Central memory CD4-positive, alpha-beta T cell (primary cell): Measurements from ENCODE around the gene SPACA7.

Experiments used
- DNase-seq: peaks from one replicate; pipeline ENCODE4 v3.0.0; 2022
- total RNA-seq, 3 experiments: gene quantifications; one replicate each; lab custom pipeline; 2026; lab: John Stamatoyannopoulos, UW

Gene SPACA7, protein sequence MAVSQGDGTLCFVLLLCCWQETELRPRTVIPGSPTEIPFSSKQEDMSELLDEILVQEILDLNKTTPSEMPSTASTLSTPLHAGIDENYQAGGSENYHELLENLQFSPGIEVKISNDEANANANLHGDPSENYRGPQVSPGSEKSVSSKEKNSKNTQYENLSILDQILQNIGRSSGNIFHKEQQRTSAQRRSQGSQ
- total RNA-seq: 0 reads per million in 3 experiments

DNA sequence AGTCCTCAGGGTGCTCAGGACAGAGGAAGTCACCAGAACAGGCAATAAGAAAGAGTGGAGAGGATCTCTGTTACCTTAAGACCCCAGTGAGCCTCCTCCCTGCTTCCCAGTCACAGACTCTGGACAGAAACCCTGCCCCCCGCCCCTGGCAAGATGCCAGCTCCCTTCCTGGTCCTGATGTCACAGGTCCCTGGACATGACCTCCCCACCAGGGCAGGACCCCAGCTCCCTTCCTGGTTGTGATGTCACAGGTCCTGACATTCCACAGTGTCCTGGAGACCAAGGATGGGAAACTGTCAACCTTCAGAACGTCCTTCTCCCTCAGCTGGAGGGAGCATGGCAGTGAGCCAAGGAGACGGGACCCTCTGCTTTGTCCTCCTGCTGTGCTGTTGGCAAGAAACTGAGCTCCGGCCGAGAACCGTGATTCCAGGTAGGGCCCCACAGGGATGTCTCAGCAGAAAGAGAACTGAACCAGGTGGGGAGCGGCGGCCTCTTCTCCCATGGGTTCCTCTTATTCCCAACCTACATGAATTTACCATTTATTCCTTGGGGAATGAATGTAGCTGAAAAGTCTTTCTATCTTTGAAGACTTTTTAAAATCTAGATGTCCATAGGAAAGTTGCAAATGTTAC lies at the start of gene SPACA7:
SPACA7 (plus strand) TSS at position 306 of the 632 bp plus-strand sequence; CDS start at position 337, 31 bp downstream.
- no peak for DNase-seq

DNA sequence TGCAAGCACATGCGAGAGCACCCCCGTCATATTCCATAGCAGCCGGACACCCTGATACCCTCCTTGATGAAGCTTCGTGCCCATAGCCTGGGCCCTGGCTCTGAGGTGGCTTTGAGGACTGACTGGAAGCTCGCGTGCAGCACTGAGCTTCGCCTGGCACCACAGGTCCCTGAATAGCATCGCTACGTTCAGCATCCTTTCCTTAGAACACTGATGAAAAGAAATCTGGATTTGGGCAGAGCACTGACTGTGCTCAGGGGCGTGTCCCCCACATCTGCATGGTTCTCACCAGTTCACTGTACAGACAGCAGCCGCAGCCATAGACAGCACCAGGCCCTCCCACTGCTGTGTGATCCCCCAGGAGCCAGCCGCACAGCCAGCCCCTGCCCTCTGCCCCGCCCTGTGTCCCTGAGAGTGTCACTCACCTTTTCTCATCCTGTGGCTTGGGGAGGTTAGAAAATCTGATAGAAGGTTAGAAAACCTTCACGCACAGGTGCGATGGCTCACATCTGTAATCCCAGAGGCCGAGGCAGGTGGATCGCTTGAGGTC lies 49.3 kb upstream of the SPACA7 start:
- DNase-seq: no peak

DNA sequence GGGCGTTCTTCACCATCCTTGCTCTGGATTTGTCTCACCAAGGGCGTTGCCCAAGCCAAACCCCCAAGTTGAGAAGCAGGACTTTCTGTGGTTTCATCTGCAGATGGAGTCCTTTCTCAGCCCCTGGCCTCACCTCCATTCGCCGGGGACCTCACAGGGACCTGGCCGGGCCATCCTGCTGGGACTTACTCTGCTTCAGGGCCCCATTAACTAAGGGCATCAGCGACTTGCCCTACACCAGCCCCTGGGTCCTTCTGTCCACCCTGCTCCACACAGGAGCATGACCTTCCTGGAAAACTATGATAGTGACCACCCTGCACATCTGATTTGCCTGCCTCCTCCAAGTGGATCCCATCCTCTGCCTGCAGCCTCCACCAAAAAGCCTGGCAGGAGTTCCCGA lies 47.2 kb upstream of the SPACA7 start:
- DNase-seq: no peak

DNA sequence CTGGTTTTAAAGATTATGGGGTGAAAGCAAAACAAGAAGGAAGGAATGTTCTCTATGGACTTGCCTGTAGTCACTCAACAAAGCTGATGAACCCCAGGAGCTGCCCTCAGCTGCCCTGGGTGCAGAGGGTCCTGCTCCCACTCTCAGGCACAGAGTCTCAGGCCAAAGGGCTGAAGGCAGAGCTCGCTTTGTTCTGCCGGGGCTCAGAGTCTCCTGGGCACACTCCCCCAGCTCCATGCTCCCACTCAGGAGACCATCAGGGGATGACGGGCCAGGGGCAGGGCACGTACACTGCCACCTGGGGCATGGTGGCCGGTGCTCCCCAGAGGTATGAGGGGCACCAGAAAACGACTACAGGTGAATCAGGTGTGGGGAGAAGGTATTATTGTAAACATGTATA lies 46.8 kb upstream of the SPACA7 start:
- no peak for DNase-seq

DNA sequence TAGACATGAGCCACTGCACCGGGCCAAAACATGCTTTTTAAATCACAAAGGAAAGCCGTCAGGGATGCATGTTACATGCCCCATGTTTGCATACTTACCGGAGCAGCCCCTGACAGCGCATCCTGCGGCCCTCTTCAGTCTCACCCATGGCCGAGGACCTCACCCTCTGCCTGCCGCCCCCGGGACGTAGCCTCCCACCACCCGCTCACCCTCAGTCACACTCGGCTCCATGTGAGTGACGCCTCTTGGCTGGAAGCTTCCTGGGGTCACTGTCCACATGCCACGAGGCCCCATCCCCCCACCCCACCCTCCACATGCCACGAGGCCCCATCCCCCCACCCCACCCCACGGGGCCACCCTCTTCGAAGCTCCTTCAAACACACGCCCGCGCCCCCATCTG lies 46.1 kb upstream of the SPACA7 start:
- no peak for DNase-seq

DNA sequence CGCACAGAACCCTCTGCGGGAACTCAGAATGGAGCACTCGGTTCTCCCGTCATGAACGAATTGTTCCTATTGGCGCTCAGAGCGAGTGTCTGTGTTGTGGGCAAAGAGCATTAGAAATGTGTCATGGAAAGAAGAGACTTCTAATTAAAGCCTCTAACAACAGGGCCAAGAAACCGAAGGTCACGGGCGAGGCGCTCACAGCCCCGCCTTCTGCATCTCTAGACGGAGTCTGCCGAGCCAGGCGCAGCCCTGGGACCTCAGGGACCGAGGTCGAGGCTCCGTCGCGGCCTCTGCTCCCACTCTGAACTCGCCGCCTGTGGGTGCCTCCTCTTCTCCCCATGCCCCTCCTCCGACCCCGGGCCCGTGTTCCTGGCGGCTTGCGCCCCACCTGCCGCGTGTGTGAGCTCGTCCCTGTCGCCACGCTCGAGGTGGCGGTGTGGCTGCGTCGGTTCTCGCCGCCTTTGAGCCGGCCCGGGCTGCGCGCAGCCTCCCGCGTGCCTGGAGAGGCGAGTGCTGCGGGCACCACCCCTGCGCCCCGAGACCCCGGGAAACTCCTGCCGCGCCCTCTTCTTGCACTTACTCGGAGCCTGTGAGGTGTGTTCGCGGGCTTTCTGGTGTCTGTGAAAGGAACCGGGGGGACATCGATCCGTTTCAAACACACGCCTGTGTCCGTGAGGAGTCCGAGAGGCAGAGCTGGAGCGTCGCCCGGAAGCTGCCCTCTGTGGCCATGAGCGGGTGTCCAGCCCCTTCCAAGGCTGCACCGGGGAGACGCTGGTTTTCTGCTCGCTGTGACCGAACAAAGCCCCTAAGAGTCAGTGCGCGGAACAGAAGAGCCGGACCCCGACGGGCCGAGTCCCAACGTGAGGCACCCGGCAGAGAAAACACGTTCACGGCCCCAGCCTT lies 45.4 kb upstream of the SPACA7 start:
- DNase-seq: no peak

DNA sequence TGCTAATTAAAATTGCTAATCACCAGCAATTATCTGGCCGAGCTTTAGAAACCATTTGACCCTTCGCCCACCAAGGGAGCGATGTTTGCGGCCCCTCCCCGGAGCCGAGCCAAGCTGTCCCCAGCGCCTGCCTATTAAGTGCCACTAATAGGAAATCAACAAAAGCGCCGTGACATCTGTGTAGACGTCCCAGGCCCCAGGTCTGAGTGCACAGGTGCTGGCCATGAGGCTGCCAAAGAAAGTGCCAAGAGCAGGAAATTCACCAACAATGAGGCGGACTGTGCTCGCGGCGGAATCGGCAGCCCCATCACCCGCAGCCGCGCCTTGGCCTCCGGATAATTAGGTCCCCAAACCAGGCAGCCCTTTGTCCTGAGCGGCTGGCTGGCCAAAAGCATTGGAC lies 44.5 kb upstream of the SPACA7 start:
- no peak for DNase-seq

DNA sequence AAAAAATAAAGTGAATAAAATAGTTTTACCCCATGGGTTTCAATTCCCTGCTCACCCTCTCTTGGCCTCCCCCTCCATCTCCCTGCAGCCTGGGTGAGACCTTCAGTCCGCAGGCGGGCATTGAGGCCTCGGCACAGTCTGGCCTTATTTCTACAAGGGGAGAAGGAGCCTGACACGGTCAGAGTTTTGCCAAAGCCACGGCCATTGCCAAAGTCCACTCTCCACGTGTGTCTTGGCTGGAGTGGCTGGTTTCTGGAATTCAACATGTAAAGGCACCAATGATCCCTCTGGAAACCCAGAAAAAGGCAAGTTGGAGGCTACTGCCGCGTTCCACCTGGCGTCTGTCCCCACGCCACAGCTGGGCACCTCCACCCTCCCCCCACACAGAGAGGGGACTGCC lies 43.4 kb upstream of the SPACA7 start:
- DNase-seq: no peak

DNA sequence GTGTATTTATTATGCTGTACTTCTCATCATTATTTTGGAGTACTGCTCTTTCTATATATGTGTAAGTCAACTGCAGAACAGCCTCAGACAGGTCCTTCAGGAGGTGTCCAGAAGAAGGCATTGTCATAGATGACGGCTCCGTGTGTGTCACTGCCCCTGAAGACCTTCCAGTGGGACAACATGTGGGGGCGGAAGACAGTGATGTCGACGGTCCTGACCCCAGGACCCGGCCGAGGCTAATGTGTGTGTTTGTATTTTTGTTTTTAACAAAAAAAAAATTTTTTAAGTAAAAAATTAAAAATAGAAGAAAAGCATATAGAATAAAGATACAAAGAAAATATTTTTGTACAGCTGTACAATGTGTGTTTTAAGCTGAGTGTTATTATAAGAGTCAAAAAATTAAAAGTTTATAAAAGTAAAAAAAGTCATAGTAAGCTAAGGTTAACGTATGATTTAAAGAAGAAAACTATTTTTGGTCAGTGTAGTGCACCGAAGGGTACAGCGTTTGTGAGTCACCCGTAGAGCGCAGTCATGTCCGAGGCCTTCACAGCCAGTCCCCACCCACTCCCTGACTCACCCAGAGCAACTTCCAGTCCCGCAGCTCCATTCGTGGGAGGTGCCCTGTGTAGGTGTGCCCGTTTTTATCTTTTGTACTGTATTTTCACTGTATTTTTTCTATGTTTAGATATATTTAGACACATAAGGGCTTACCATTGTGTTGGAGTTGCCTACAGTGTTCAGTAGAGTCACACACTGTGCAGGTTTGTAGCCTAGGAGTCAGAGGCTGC lies 42.2 kb upstream of the SPACA7 start:
- DNase-seq: no peak

DNA sequence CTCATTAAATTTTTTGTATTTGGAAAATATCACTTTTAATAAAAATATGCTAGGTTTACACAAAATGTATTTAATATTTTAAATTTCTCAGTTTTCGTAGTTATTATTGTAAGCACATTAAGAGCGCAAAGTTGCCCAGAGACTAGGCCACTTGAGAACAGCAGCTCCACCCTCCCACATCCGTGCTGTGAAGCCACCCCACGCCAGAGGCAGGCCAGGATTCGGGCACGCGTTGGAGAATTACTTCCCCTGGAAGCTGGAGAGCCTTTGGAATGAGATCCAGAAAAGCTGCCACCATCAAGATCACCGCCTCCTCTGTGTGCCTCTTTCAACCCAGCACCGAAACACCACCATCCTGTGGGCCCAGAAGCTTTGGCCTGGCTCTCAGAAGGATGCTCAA lies 41.0 kb upstream of the SPACA7 start:
- DNase-seq: no peak

DNA sequence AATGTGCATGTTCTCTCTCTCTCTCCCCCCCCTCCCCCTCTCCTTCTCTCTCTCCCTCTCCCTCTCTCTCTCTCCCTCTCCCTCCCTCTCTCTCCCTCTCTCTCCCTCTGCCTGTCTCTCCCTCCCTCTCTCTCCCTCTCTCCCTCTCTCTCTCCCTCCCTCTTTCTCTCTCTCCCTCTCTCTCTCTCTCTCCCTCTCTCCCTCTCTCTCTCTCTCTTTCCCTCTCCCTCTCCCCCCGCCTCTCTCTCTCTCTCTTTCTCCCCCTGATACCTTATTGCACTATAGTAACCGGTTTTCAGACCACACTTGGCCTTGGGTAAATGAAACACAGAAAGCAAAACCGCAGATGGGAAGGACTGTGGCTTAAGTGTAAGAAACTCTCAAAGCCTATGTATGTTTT lies 34.7 kb upstream of the SPACA7 start:
- DNase-seq: no peak

DNA sequence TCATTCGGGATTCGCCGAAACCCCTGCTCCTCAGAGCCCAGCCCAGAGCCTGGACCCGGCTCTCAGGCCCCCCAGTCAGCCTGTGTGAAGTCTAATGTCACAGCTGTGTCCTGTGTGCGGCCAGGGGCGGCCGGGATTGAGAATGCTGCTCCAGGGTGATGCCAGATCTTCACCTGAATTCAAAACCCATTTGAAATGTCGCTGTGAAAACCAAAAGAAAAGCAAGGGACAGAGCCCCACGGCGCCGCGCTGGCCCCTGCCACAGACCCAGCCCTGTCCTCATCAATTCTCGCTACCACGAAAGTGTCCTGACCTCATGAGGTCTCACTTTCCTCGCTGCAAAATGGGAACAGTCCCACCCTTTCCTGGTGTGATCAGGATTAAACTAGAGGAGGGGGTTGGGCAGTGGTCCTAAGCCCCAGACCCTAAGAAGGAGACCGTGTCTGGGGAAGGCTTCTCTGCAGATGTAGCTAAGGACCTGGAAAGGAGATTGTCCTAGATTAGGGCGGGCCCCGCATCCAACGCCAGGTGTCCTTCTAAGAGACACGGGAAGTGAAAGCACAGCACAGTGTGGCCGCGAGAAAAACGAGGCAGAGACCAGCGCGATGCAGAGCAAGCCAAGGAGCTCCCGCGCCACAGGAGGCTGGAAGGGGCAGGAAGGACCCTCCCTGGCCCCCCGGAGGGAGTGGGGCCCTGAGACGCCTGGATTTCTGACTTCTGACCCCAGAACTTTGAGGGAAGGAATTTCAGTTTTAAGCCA lies 34.0 kb upstream of the SPACA7 start:
- no peak for DNase-seq

DNA sequence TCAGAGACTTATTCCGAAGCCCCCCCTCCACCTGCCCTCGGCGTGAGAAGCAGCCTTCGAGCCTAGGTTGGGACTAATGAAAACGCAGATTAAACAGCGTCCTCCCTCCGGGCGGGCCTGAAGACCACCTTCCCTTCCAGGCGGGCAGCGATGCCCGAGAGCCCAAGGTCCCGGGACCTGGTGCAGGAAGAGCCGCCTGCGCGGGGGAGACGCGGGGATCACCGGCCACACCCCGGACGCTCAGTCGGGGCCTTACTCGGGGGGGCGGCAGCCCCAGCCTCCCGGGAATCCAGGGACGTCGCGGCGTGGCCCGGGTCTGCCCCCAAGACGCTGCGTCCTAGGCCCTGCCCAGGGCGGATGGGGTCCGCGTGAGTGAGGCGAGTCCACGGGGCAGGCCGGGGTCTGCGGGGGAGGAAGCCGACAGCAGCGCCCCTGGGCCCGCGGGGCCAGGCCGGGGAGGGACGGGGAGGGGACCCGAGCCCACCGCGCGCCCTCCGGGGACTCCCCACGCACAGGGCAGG lies 33.3 kb upstream of the SPACA7 start:
- no peak for DNase-seq

DNA sequence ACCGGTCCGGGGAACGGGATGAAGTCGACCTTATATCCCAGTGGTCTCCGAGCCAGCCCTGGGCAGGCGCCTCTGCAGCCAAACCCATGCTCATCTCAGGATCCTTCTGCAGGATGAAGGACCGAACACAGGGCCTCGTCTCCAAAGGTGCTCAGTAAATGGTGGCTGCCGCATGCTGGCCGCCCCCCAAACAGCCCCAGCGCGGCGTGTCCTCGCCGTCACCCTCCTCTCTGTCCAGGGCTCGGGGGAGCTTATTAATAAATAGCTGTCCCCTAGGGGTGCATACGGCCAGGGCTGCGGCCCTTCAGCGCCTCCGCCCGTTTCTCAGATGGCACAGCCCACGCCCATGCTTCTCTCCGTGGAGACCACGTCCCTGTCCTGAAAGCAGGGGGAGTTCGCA lies 32.6 kb upstream of the SPACA7 start:
- DNase-seq: no peak

DNA sequence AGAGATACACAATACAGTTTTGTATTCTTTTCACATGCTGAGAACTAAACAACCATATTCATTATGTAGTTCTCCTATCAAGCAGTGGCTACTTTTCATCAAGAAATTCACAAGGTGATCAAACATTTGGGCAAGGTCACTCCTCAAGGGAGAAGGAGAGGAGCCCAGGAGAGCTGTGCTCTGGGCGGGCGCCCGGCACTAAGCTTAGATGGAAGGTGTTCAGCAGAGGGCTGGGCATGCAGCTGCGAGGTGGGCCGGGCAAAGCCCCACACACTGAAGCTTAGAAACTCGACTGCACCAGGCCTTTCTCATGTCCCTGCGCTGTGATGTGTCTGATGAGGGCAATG lies 30.4 kb upstream of the SPACA7 start:
- DNase-seq: no peak

DNA sequence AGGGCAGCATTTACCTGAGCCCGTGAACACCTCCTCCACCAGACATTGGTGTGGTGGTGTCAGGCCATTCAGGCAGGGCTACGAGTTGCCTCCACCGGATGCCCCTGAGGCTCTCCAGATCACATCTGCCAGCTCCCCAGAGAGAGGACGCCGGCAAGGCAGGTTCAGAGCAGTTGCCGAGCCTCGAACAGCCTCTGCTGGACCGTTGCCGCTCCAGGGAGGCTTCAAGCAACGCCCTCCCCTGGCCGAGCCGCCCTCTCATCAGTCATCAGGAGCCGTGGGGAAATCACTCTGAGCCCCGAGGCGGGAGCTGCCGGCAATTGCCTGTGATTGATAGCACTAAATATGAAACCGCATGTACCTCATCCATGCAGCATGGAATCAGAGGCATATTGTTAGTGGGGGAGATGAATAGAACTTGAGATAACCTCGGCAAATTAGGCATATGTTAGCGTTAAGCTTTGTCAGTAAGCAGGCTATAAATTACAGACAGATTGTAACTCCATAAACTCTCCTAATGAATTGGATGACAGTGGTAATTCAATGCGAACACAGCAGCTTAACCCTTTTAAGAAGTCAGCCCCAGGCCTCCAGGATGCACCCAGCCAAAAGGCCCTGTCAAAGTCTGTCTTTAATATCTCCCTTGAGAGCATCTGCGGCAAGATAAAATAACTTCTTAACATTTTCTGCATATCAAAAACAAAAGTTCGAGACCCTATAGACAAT lies 29.8 kb upstream of the SPACA7 start:
- DNase-seq: no peak

DNA sequence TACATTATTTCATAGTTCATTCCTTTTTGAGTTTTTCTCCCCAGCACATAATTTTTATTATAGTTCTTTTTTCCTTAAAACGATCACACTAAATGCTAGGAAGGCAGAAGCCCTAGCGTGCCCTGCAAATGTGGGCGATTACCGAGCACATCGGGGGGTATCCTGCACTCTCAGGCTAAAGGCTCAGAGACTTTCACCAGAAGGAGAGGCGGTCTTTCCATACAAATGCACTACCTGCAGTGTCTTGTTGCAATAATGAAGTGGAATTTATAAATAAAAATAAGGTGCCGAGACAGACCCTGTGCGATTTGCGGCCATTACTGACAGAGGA lies 29.3 kb upstream of the SPACA7 start:
- no peak for DNase-seq

DNA sequence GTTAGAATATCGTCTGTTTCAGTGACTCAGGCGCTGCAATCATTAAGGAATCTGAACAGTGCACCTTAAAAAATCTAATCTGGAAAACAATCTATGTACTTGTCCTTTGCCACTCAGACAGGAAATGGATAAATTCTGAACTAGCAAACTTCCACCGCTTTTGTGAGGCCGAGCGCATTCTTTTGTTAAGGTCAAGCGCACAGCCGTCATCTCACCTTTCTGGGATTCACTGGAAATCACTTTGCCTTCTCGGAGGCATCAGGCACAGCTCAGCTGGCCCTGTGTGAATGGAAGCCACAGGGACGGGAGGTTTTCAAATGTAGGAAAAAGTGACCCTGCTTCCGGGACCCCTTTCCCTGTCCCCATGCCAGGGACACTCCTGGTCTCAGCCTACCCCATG lies 28.2 kb upstream of the SPACA7 start:
- DNase-seq: no peak

DNA sequence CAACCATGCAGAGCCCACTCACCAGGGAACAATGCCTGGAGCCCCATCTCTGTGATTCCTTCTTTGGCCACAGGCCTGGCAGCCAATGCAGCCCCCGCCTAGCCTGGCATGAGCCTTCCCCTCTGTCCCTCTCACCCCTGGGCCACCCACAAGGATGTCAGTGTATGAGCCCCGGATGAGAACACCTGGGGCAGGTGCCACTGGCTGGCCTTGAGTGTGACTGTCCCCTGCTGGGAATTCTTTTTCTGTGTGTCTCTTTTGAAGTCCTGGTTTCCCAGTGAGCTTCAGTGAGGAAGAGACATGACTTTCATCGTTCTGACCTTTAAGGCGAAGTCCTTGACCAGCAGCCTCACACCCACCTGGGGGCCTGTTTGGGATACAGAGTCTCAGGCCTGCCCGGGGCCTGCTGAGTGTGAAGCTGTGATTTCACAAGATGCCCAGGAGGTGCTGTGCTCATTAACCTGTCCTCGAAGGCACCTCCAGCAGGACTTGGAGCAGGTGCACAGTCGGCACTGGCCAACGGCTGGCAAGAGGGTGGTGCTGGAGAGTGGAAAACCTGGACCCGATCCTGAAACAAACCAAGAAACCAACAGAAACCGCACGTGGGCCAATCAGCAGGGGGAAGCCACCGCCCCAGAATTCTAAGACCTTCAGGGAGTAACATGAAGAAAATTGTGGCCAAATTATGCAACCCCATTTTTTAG lies 27.4 kb upstream of the SPACA7 start:
- no peak for DNase-seq

DNA sequence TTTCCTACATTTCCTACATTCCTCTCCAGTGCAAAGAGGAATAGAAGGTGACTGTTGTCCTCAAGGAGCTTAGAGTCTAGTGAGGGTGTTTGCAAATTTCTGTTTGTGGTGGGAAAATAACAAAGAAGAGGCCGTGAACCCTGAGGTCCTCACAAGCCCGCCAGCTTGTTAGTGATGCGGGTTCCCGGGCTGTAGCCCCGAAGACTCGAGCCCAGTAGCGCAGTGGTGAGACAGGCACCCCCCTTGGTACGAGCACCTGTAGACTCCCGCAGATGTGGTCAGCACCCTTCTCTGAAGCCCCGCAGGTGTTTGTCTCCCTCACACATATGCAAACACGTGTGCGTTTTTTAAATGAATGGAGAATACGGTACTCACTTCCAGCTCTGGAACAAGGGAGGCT lies 26.5 kb upstream of the SPACA7 start:
- no peak for DNase-seq

DNA sequence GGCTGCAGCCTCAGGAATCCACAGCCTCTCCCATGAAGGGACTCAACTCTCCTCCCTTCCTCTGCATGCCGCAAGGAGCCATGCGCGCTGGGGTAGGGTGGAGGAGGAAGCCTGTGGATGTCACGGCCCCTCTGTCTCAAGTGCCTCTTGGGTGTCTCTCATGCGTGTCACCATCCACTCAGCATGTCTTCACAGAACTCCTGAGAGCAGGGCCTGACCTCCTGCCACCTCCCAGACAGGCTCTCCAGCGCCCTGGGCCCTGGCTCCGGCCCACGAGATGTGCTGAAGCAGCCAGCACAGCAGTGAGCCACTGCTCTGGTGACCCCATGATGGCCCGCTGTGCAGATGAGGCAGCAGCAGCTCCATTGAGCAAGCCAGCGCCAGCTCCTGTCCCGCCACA lies 25.9 kb upstream of the SPACA7 start:
- no peak for DNase-seq
